ENCODE results near the gene TIMM23.

The TIMM23 gene

DNA sequence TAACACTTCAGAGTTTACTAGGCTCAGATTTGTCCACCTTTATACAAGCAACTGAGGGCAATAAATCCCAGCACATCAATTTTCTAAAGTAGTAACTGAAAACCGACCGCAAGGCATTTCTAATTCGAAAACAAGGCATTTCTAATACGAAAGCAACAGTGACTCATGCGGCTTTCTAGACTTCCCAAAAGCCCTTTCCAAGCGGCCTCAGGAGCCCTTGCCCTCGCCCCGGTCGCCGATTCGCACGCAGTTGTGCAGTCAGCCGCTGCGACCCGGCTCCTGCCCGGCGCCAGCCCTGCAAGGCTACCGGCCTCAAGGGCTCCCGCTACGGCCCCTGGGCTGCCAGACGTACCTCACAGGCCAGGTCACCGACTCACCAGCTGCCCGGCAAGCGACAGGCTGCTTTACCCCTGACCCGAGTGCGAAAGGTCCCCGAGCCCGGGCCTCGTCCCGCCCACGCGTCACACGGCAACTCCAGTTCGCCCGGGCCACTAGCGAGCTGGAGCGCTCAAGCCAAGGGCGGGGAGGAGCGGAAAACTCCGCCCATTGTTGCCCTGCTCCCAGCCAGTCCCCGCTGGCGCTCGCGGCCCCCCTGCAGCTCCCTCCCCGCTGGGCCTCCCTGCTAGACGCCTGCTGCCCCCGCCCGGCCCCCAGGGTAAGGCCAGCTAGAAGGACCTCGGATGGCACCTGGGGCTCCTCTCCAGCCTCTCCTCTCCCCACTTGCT is 50.9 kb downstream of the TIMM23 start:
- TF ChIP-seq EZH2phosphoT487 (conservative IDR thresholded peaks at IDR 0.05; ENCODE audit: low read length) = no peak
- TF ChIP-seq, protein P1, sequence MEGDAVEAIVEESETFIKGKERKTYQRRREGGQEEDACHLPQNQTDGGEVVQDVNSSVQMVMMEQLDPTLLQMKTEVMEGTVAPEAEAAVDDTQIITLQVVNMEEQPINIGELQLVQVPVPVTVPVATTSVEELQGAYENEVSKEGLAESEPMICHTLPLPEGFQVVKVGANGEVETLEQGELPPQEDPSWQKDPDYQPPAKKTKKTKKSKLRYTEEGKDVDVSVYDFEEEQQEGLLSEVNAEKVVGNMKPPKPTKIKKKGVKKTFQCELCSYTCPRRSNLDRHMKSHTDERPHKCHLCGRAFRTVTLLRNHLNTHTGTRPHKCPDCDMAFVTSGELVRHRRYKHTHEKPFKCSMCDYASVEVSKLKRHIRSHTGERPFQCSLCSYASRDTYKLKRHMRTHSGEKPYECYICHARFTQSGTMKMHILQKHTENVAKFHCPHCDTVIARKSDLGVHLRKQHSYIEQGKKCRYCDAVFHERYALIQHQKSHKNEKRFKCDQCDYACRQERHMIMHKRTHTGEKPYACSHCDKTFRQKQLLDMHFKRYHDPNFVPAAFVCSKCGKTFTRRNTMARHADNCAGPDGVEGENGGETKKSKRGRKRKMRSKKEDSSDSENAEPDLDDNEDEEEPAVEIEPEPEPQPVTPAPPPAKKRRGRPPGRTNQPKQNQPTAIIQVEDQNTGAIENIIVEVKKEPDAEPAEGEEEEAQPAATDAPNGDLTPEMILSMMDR (IDR thresholded peaks at IDR 0.05; ENCODE audit: insufficient read depth, low read length, poor library complexity, severe bottlenecking) = no peak
- Histone ChIP-seq H3K79me2 (ENCODE audit: insufficient read depth, low read length) (peaks cover 100% of the 10 kb centered on the region), H3K9me2 (replicated peaks; ENCODE audit: insufficient read depth, low read length) (no peaks in the 10 kb centered on the region), H3K9me3 (ENCODE audit: insufficient read depth, low read length) (no peaks in the 10 kb centered on the region), H3K4me2 (ENCODE audit: low read depth, low read length, poor library complexity, severe bottlenecking) (peak overlapping the region; percentile 45), H2AFZ (ENCODE audit: low read depth, low read length, severe bottlenecking) (no peak overlapping the region), H3F3A (ENCODE audit: insufficient read depth) (no peaks in the 10 kb centered on the region), H3K9ac (ENCODE audit: low read length) (peak overlapping the region; percentile 6), H3K27ac (ENCODE audit: low read depth, low read length) (no peak overlapping the region), H3K36me3 (ENCODE audit: low read length) (no peaks in the 10 kb centered on the region), H3K4me3 (ENCODE audit: insufficient read depth, low read length, poor library complexity, severe bottlenecking) (peak overlapping the region; percentile 26), H3K27me3 (ENCODE audit: low read length) (no peaks in the 10 kb centered on the region), H4K20me1 (ENCODE audit: low read depth, low read length) (peaks cover 44% of the 10 kb centered on the region)

DNA sequence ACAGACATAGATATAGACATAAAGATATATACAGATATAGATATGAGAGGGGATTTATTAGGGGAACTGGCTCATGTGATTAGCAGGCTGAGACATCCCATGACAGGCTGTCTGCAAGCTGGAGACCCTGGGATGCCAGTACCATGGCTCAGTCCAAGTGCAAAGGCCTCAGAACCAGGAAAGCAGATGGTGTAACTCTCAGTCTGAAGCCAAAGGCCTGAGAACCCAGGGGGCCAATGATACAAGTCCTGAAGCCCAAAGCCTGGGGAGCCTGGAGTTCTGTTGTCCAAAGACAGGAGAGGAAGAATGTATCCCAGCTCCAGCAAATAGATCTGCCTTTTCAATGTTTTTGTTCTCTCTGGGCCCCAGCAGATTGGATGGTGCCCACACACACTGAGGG is 52.7 kb downstream of the TIMM23 start:
- H3K27ac ChIP-seq (ENCODE audit: low read depth, low read length) = no peak overlapping the region
- TF ChIP-seq, protein P1 (IDR thresholded peaks at IDR 0.05; ENCODE audit: insufficient read depth, low read length, poor library complexity, severe bottlenecking) = no peak
- no peak for TF ChIP-seq EZH2phosphoT487 (conservative IDR thresholded peaks at IDR 0.05; ENCODE audit: low read length)
- H3K9me2 ChIP-seq (replicated peaks; ENCODE audit: insufficient read depth, low read length) = no peaks in the 10 kb centered on the region
- no peak overlapping the region for H3K4me2 ChIP-seq (ENCODE audit: low read depth, low read length, poor library complexity, severe bottlenecking)
- H3K9me3 ChIP-seq (ENCODE audit: insufficient read depth, low read length) = no peaks in the 10 kb centered on the region
- H3K27me3 ChIP-seq (ENCODE audit: low read length) = no peaks in the 10 kb centered on the region
- H2AFZ ChIP-seq (ENCODE audit: low read depth, low read length, severe bottlenecking) = no peak overlapping the region
- H3K36me3 ChIP-seq (ENCODE audit: low read length) = no peaks in the 10 kb centered on the region
- no peak overlapping the region for H3K9ac ChIP-seq (ENCODE audit: low read length)
- peaks cover 51% of the 10 kb centered on the region for H4K20me1 ChIP-seq (ENCODE audit: low read depth, low read length)
- H3K79me2 ChIP-seq (ENCODE audit: insufficient read depth, low read length) = peaks cover 100% of the 10 kb centered on the region
- H3K4me3 ChIP-seq (ENCODE audit: insufficient read depth, low read length, poor library complexity, severe bottlenecking) = no peak overlapping the region
- peaks cover 10% of the 10 kb centered on the region; the same call in 1 of the 2 replicates for H3F3A ChIP-seq (ENCODE audit: insufficient read depth)

GRCh38 chr10:46025406-46025805 is 53.1 kb downstream of the TIMM23 start:
- no peaks in the 10 kb centered on the region for H3K9me2 ChIP-seq (replicated peaks; ENCODE audit: insufficient read depth, low read length)
- peaks cover 51% of the 10 kb centered on the region for H4K20me1 ChIP-seq (ENCODE audit: low read depth, low read length)
- H3F3A ChIP-seq (ENCODE audit: insufficient read depth) = peaks cover 10% of the 10 kb centered on the region; the same call in 1 of the 2 replicates
- no peak overlapping the region for H2AFZ ChIP-seq (ENCODE audit: low read depth, low read length, severe bottlenecking)
- H3K36me3 ChIP-seq (ENCODE audit: low read length) = no peaks in the 10 kb centered on the region
- H3K9me3 ChIP-seq (ENCODE audit: insufficient read depth, low read length) = no peaks in the 10 kb centered on the region
- H3K9ac ChIP-seq (ENCODE audit: low read length) = no peak overlapping the region
- H3K27ac ChIP-seq (ENCODE audit: low read depth, low read length) = no peak overlapping the region
- H3K79me2 ChIP-seq (ENCODE audit: insufficient read depth, low read length) = peaks cover 99% of the 10 kb centered on the region
- TF ChIP-seq, protein P1 (IDR thresholded peaks at IDR 0.05; ENCODE audit: insufficient read depth, low read length, poor library complexity, severe bottlenecking) = no peak
- no peak for TF ChIP-seq EZH2phosphoT487 (conservative IDR thresholded peaks at IDR 0.05; ENCODE audit: low read length)
- no peak overlapping the region for H3K4me3 ChIP-seq (ENCODE audit: insufficient read depth, low read length, poor library complexity, severe bottlenecking)
- no peaks in the 10 kb centered on the region for H3K27me3 ChIP-seq (ENCODE audit: low read length)
- no peak overlapping the region for H3K4me2 ChIP-seq (ENCODE audit: low read depth, low read length, poor library complexity, severe bottlenecking)
